ENCODE data around the gene EPB41L4A. TPM values are rescaled to one million over a fixed set of nuclear protein-coding genes. Genes with fewer than 3 reads are reported as not detected.
"Not testable (repeated sequence)": the region's sequence is repeated elsewhere in the genome, so short reads cannot be mapped to it uniquely, and the experiment has no call there.

The EPB41L4A gene
- total and polyA plus RNA-seq, 9 donors = 2.7 to 12.3 (median 7.9) TPM

- intact Hi-C loops (cut with DNase I) = no loop called here
- 91 to 95% (median 93%) methylated on average over 4 of the region's 4 CpGs for WGBS, 3 donors
Observed at GRCh38 chr5:112208699-112209615, 210.1 kb downstream of the EPB41L4A start.

GRCh38 chr5:112208195-112208594 is 210.9 kb downstream of the EPB41L4A start:
- H3K4me3 ChIP-seq; H3K9me3 ChIP-seq; H3K4me1 ChIP-seq (ENCODE audit: insufficient read depth); H3K27ac ChIP-seq; intact Hi-C loops (cut with DNase I); H3K27me3 ChIP-seq; H3K36me3 ChIP-seq; DNase-seq: not testable (repeated sequence)
- WGBS, 3 donors = 97 to 98% (median 97%) methylated on average over 3 of the region's 3 CpGs

More at GRCh38 chr5:112208699-112209615, 210.1 kb downstream of the EPB41L4A start:
- H3K4me1 ChIP-seq (ENCODE audit: insufficient read depth) = no peaks in the 10 kb centered on the region
- no peak overlapping the region for H3K4me3 ChIP-seq
- H3K27ac ChIP-seq = no peak overlapping the region
- TF ChIP-seq POLR2A (IDR thresholded peaks at IDR 0.05) = no peak
- no peak for TF ChIP-seq EP300 (IDR thresholded peaks at IDR 0.05)
- no peak for TF ChIP-seq CTCF (IDR thresholded peaks at IDR 0.05)
- no peaks in the 10 kb centered on the region for H3K9me3 ChIP-seq
- no peaks in the 10 kb centered on the region for H3K36me3 ChIP-seq
- DNase-seq = no peak
- H3K27me3 ChIP-seq = no peaks in the 10 kb centered on the region

DNA sequence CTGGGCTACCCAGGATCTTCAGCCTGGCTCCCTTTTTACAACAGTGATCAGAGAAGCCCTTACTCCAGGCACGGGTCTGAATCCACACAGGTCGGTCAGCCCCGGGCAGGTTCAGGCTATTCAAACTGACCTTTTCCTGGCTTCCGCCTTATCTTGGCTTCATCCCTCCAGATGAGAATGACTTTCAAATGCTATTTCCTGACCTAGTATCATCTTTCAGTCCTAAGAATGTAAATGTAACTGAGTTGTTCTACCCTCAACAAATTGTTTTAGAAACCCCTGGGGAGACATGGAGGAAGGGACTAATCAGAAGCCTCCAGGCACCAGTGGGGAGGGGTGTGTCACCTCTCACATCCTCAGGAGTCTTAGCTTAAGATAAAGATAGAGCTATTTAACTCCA is 213.2 kb downstream of the EPB41L4A start:
- no peak for DNase-seq
- H3K9me3 ChIP-seq = no peaks in the 10 kb centered on the region
- no peaks in the 10 kb centered on the region for H3K4me1 ChIP-seq (ENCODE audit: insufficient read depth)
- intact Hi-C loops (cut with DNase I) = no loop called here
- TF ChIP-seq CTCF (IDR thresholded peaks at IDR 0.05) = no peak
- no peak overlapping the region for H3K4me3 ChIP-seq
- H3K27me3 ChIP-seq = no peaks in the 10 kb centered on the region
- no peaks in the 10 kb centered on the region for H3K36me3 ChIP-seq
- H3K27ac ChIP-seq = no peak overlapping the region
- 42 to 60% (median 60%) methylated on average over 4 of the region's 4 CpGs for WGBS, 3 donors

DNA sequence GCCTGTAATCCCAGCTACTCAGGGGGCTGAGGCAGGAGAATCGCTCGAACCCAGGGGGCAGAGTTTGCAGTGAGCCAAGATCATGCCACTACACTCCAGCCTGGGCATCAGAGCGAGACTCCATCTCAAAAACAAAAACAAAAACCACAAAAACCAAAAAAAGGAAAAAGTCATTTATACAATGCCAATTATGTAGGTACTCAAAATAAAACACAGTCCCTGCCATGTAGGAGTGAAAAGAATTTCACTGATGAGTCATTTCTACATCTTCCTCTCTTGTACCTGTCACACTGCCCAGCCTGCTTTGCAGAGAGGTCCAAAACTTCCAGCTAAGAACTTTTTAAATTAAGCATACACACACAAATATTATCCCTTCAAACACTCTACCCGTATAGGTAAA is 215.8 kb downstream of the EPB41L4A start:
- DNase-seq = no peak
- TF ChIP-seq CTCF (IDR thresholded peaks at IDR 0.05) (no peak), POLR2A (IDR thresholded peaks at IDR 0.05) (no peak), EP300 (IDR thresholded peaks at IDR 0.05) (no peak)
- Histone ChIP-seq H3K4me1 (ENCODE audit: insufficient read depth) (no peaks in the 10 kb centered on the region), H3K27me3 (no peaks in the 10 kb centered on the region), H3K36me3 (no peaks in the 10 kb centered on the region), H3K9me3 (no peaks in the 10 kb centered on the region), H3K27ac (no peak overlapping the region), H3K4me3 (no peak overlapping the region)
- 87 to 91% (median 89%) methylated on average over 4 of the region's 4 CpGs for WGBS, 3 donors
- intact Hi-C loops (cut with DNase I) = no loop called here

DNA sequence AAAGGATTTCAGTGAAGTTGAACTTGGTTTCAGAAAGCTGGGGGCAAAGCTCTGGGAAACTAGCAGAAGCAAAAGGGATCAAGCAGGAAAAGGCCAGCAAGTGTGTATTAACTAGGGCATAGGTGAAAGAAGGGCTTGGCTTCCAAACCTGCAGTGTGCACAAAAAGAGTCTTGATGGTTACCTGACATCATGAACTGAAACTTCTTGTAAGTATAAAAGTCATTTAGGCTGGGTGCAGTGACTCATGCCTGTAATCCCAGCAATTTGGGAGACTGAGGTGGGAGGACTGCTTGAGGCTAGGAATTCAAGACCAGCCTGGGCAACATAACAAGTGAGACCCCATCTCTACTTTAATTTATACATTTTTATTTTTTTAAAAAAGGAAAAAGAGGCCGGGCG is 216.4 kb downstream of the EPB41L4A start:
- WGBS, 3 donors = 93 to 97% (median 97%) methylated on average over 2 of the region's 2 CpGs
- TF ChIP-seq POLR2A (IDR thresholded peaks at IDR 0.05) (no peak), CTCF (IDR thresholded peaks at IDR 0.05) (no peak), EP300 (IDR thresholded peaks at IDR 0.05) (no peak)
- DNase-seq = no peak
- Histone ChIP-seq H3K27ac (no peak overlapping the region), H3K36me3 (no peaks in the 10 kb centered on the region), H3K27me3 (no peaks in the 10 kb centered on the region), H3K4me3 (no peak overlapping the region), H3K4me1 (ENCODE audit: insufficient read depth) (no peaks in the 10 kb centered on the region), H3K9me3 (no peaks in the 10 kb centered on the region)
- intact Hi-C loops (cut with DNase I) = no loop called here

Measured in ovary (tissue), 9 donors.